Sigmoid colon (tissue), 7 donors: ENCODE measurements around the gene RAP1A. TPM values are rescaled to one million over a fixed set of nuclear protein-coding genes. Genes with fewer than 3 reads are reported as not detected.
"Not testable (repeated sequence)": the region's sequence is repeated elsewhere in the genome, so short reads cannot be mapped to it uniquely, and the experiment has no call there.

Source experiments
- DNase-seq: peaks from one replicate; pipeline ENCODE4 v3.0.0-alpha.2; 2019
- H3K27ac ChIP-seq, 4 donors: fragments of 200-600 bp; sonication (generic); one replicate each; pipeline ENCODE4 v1.5.1; 2016 to 2019; ENCODE audit warnings: mild to moderate bottlenecking in 1 of 4
- H3K27me3 ChIP-seq, 3 donors: fragments of 200-600 bp; sonication (generic); one replicate each; pipeline ENCODE4 v1.5.1; 2019; ENCODE audit warnings: mild to moderate bottlenecking in 1 of 3
- H3K36me3 ChIP-seq, 4 donors: fragments of 200-600 bp; sonication (generic); one replicate each; pipeline ENCODE4 v1.5.1; 2016 to 2019
- H3K4me1 ChIP-seq, 4 donors: fragments of 200-600 bp; sonication (generic); one replicate each; pipeline ENCODE4 v1.5.1; 2017 to 2019
- H3K4me3 ChIP-seq, 4 donors: fragments of 200-600 bp; sonication (generic); one replicate each; pipeline ENCODE4 v1.5.1; 2017 to 2019; ENCODE audit warnings: mild to moderate bottlenecking in 2 of 4, moderate library complexity in 1 of 4
- H3K9me3 ChIP-seq, 4 donors: fragments of 200-600 bp in 3 of 4; sonication (generic) in 3 of 4; one replicate each; pipeline versions ENCODE4 v1.5.1 to v1.6.1; 2013 to 2019
- CTCF ChIP-seq, 4 experiments: fragments of 450-650 bp in 3 of 4; fragments of 200-600 bp in 1 of 4; IDR thresholded peaks; one replicate each; pipeline ENCODE4 v1.5.1; 2016 to 2019; ENCODE audit warnings: antibody characterized with exemption in 4 of 4, mild to moderate bottlenecking in 3 of 4, moderate library complexity in 2 of 4
- EP300 ChIP-seq, 4 donors: sonication (generic); formaldehyde crosslinking; IDR thresholded peaks; one replicate each; pipeline ENCODE4 v1.6.1; 2017; ENCODE audit warnings: antibody characterized with exemption in 4 of 4
- POLR2A ChIP-seq, 2 donors: fragments of 450-650 bp; IDR thresholded peaks; one replicate each; pipeline ENCODE4 v1.6.1; 2016; ENCODE audit warnings: antibody characterized with exemption in 2 of 2, mild to moderate bottlenecking in 2 of 2, moderate library complexity in 2 of 2
- POLR2AphosphoS5 ChIP-seq, 4 donors: sonication (generic); formaldehyde crosslinking; IDR thresholded peaks; one replicate each; pipeline ENCODE4 v1.6.1; 2017; ENCODE audit warnings: antibody characterized with exemption in 4 of 4
- WGBS, 2 donors: extraction: QIAGEN DNeasy Blood & Tissue Kit; methylation state at CpG; one replicate each; pipeline ENCODE4 v1.1.7; 2013; 5-methylcytosine and 5-hydroxymethylcytosine counted together
- intact Hi-C: fragments of 100-400 bp; cut with DNase I; formaldehyde crosslinking; loops from one replicate; pipeline ENCODE4 v1.15.1; 2023
- polyA plus RNA-seq, 3 donors: library from polyadenylated mRNA; stranded (reverse); fragments of 200-250 nt; gene quantifications; one replicate each; pipeline ENCODE4 v1.2.3, GENCODE V29; 2013
- total RNA-seq, 4 donors: library from RNA; depleted of rRNA; stranded (reverse); fragments of >200 nt; gene quantifications; one replicate each; pipeline ENCODE4 v1.1.0, GENCODE V29; 2016
- donor health status: healthy with polysubstance abuse.
- donor health status: Bipolar disorder and iron deficiency.
- donor health status: healthy.

The RAP1A gene
- total and polyA plus RNA-seq, 7 donors = 87.5 to 381 (median 213) TPM

- Histone ChIP-seq H3K27me3 (no peaks in the 10 kb centered on the region), H3K4me1 (peaks cover 0 to 99% (median 88%) of the 10 kb centered on the region in 4 donors), H3K27ac (peak overlapping the region in 1 of 4 donors; percentile 35), H3K9me3 (no peaks in the 10 kb centered on the region), H3K4me3 (no peak overlapping the region), H3K36me3 (no peaks in the 10 kb centered on the region)
- intact Hi-C loops = no loop called here
- TF ChIP-seq CTCF (IDR thresholded peaks at IDR 0.05) (no peak), POLR2AphosphoS5 (IDR thresholded peaks at IDR 0.05) (no peak), POLR2A (IDR thresholded peaks at IDR 0.05) (no peak), EP300 (IDR thresholded peaks at IDR 0.05) (no peak)
- WGBS, 2 donors = 35 to 67% methylated on average over 2 of the region's 2 CpGs
- DNase-seq = no peak
These were observed 11.9 kb downstream of the RAP1A start for GRCh38 chr1:111631502-111631901.

- WGBS, 2 donors = 91% methylated on average over 4 of the region's 4 CpGs
- H3K4me3 ChIP-seq, DNase-seq, H3K9me3 ChIP-seq, intact Hi-C loops, H3K27me3 ChIP-seq, H3K36me3 ChIP-seq: not testable (repeated sequence)
- Histone ChIP-seq H3K27ac (peak overlapping the region in 2 of 4 donors; percentile 21 to 35), H3K4me1 (peaks cover 0 to 99% (median 91%) of the 10 kb centered on the region in 4 donors)
These were observed 13.2 kb downstream of the RAP1A start for GRCh38 chr1:111632771-111633170.

- Histone ChIP-seq H3K36me3 (no peaks in the 10 kb centered on the region), H3K27me3 (no peaks in the 10 kb centered on the region), H3K27ac (peak overlapping the region in 2 of 4 donors; percentile 28 to 35), H3K9me3 (no peaks in the 10 kb centered on the region), H3K4me3 (no peak overlapping the region), H3K4me1 (peaks cover 0 to 99% (median 90%) of the 10 kb centered on the region in 4 donors)
- intact Hi-C loops = no loop called here
- DNase-seq = no peak
- 68 to 71% methylated on average over 1 of the region's 1 CpG for WGBS, 2 donors
- no peak for TF ChIP-seq CTCF (IDR thresholded peaks at IDR 0.05)
- TF ChIP-seq EP300 (IDR thresholded peaks at IDR 0.05) = no peak
- no peak for TF ChIP-seq POLR2A (IDR thresholded peaks at IDR 0.05)
- TF ChIP-seq POLR2AphosphoS5 (IDR thresholded peaks at IDR 0.05) = no peak
These were observed 14.2 kb downstream of the RAP1A start for GRCh38 chr1:111633736-111634247.

- no peak for TF ChIP-seq POLR2A (IDR thresholded peaks at IDR 0.05)
- no peak overlapping the region for H3K4me3 ChIP-seq
- no peak for DNase-seq
- no peaks in the 10 kb centered on the region for H3K9me3 ChIP-seq
- no peaks in the 10 kb centered on the region for H3K36me3 ChIP-seq
- H3K27ac ChIP-seq = peak overlapping the region; percentile 7 to 71 (median 36)
- intact Hi-C loops = no loop called here
- 29 to 76% methylated on average over 2 of the region's 2 CpGs for WGBS, 2 donors
- peaks cover 0 to 99% (median 86%) of the 10 kb centered on the region in 4 donors for H3K4me1 ChIP-seq
- no peaks in the 10 kb centered on the region for H3K27me3 ChIP-seq
These were observed 15.9 kb downstream of the RAP1A start for GRCh38 chr1:111635324-111636009.

- Histone ChIP-seq H3K9me3 (no peaks in the 10 kb centered on the region), H3K4me1 (peaks cover 0 to 79% (median 66%) of the 10 kb centered on the region in 4 donors), H3K4me3 (no peak overlapping the region), H3K36me3 (no peaks in the 10 kb centered on the region), H3K27ac (peak overlapping the region in 3 of 4 donors; percentile 24 to 48 (median 28)), H3K27me3 (no peaks in the 10 kb centered on the region)
- WGBS, 2 donors = 75 to 78% methylated on average over 4 of the region's 4 CpGs
- TF ChIP-seq POLR2A (IDR thresholded peaks at IDR 0.05) = no peak
- TF ChIP-seq CTCF (IDR thresholded peaks at IDR 0.05) = no peak
- no peak for TF ChIP-seq EP300 (IDR thresholded peaks at IDR 0.05)
- TF ChIP-seq POLR2AphosphoS5 (IDR thresholded peaks at IDR 0.05) = no peak
- intact Hi-C loops = no loop called here
- no peak for DNase-seq
These were observed 18.7 kb downstream of the RAP1A start for GRCh38 chr1:111638320-111638719.
